Pulmonary artery endothelial cell (primary cell): ENCODE results near the gene DNAJC11. TPM values are rescaled to one million over a fixed set of nuclear protein-coding genes. Genes with fewer than 3 reads are reported as not detected.

Experiments used
- DNase-seq: peaks from one replicate; pipeline ENCODE4 v3.0.0-alpha.2; 2011; ENCODE audit warnings: low read depth, low spot score
- total RNA-seq: library from RNA; depleted of rRNA; stranded (reverse); fragments of >200 nt; gene quantifications from 2 replicates; pipeline ENCODE4 v1.2.3, GENCODE V29; 2014

Gene DNAJC11
- total RNA-seq, 1 donor from 2014 or later, result 46.3 TPM

GRCh38 chr1:6585081-6585722 lies 116.4 kb downstream of the DNAJC11 start:
- DNase-seq, result no peak

Other genes starting within 250 kb of the DNAJC11 start
- gene TNFRSF25, start 235.6 kb downstream of the DNAJC11 start, total RNA-seq, result 8.4 and 8.8 TPM in 2 replicates
- gene PLEKHG5, start 210.1 kb downstream of the DNAJC11 start, total RNA-seq, result 28.0 and 41.3 TPM in 2 replicates
- 22.2 and 34.1 TPM in 2 replicates for gene NOL9, start 147.3 kb downstream of the DNAJC11 start, total RNA-seq
- gene TAS1R1, start 146.5 kb downstream of the DNAJC11 start, total RNA-seq, result 0.07 TPM in 1 of 2 replicates, not detected in the other
- gene ZBTB48, start 121.8 kb downstream of the DNAJC11 start, total RNA-seq, result 13.3 and 14.0 TPM in 2 replicates
- 24.1 and 25.3 TPM in 2 replicates for gene KLHL21, start 98.9 kb downstream of the DNAJC11 start, total RNA-seq
- gene PHF13, start 88.1 kb downstream of the DNAJC11 start, total RNA-seq, result 11.8 and 12.3 TPM in 2 replicates
- gene THAP3, start 76.9 kb downstream of the DNAJC11 start, total RNA-seq, result 17.5 and 25.0 TPM in 2 replicates
- gene CAMTA1, start 83.6 kb upstream of the DNAJC11 start, total RNA-seq, result 36.7 and 54.0 TPM in 2 replicates